HepG2 (cell line): ENCODE measurements around the gene CTAGE1. TPM values are rescaled to one million over a fixed set of nuclear protein-coding genes. Genes with fewer than 3 reads are reported as not detected.

Experiments used
- ATAC-seq: fragments of 200-7000 bp; cut with Tn5 transposase; 3 replicates; pipeline ENCODE4 v1.9.1; 2020; ENCODE audit warnings: mild to moderate bottlenecking, moderate library complexity
- BruUV-seq: library from RNA; stranded (reverse); fragments of 400-500 nt; replicated peaks from 2 replicates; lab custom pipeline; 2021; lab: Mats Ljungman, UMichigan
- CTCF ChIA-PET: fragments of 300-600 bp; formaldehyde crosslinking; extraction: SDS; loops from one replicate; lab custom pipeline; 2021; ENCODE audit warnings: low total read pairs, inconsistent platforms, low intra/inter-chr PET ratio; lab: Yijun Ruan, JAX
- POLR2A ChIA-PET: fragments of 350-600 bp; sonication (Branson Sonifier 250); formaldehyde crosslinking; loops from one replicate; lab custom pipeline; 2020; ENCODE audit warnings: antibody characterized with exemption, inconsistent platforms; lab: Yijun Ruan, JAX
- DNase-seq: peaks from one replicate; pipeline ENCODE4 v3.0.0-alpha.2; 2015; ENCODE audit warnings: low spot score
- FAIRE-seq: peaks from 3 replicates; lab custom pipeline; 2011; peaks lifted over from hg19 to GRCh38; lab: Jason Lieb, UNC
- H2AFZ ChIP-seq: one replicate; pipeline ENCODE4 v1.6.1; 2011; ENCODE audit warnings: low read length, inconsistent platforms
- H3K27ac ChIP-seq: fragments of 300-600 bp; 3 replicates; pipeline ENCODE4 v1.8.0; 2011; ENCODE audit warnings: mixed run types, mild to moderate bottlenecking, mixed read lengths, low read length, inconsistent platforms; ENCODE audit not compliant: insufficient read depth; ENCODE audit errors: extremely low read length
- H3K27me3 ChIP-seq, 2 experiments: fragments of 200-600 bp in 1 of 2; 2 replicates in 1 of 2; 3 replicates in 1 of 2; pipeline versions ENCODE4 v1.6.0 to v1.8.0; 2011; ENCODE audit warnings: low read length in 2 of 2, mild to moderate bottlenecking in 2 of 2, moderate library complexity in 2 of 2, inconsistent platforms in 1 of 2; ENCODE audit not compliant: insufficient read depth in 2 of 2, control insufficient read depth in 1 of 2
- H3K36me3 ChIP-seq, 2 experiments: fragments of 200-600 bp in 1 of 2; replicated peaks in 1 of 2; 2 replicates in 1 of 2; 3 replicates in 1 of 2; pipeline versions ENCODE4 v1.5.1 to v1.8.0; 2011; ENCODE audit warnings: low read length in 2 of 2, inconsistent platforms in 1 of 2; ENCODE audit not compliant: insufficient read depth in 2 of 2, control insufficient read depth in 1 of 2
- H3K4me1 ChIP-seq: 2 replicates; pipeline ENCODE4 v1.5.1; 2012; ENCODE audit warnings: low read length, inconsistent platforms; ENCODE audit not compliant: insufficient read depth
- H3K4me2 ChIP-seq: 2 replicates; pipeline ENCODE4 v1.6.0; 2011; ENCODE audit warnings: low read depth, low read length, inconsistent platforms
- H3K4me3 ChIP-seq, 3 experiments: fragments of 200-600 bp in 1 of 3; sonication (generic), shearing (Covaris generic) in 1 of 3; replicated peaks in 1 of 3; 2 replicates each; pipeline ENCODE4 v1.5.1; 2011 to 2016; ENCODE audit warnings: low read length in 3 of 3, inconsistent platforms in 2 of 3, low read depth in 2 of 3, mild to moderate bottlenecking in 2 of 3, control low read depth in 1 of 3, mixed read lengths in 1 of 3; ENCODE audit not compliant: insufficient read depth in 1 of 3
- H3K79me2 ChIP-seq: one replicate; pipeline ENCODE4 v1.6.1; 2011; ENCODE audit warnings: low read length, inconsistent platforms; ENCODE audit not compliant: insufficient read depth
- H3K9ac ChIP-seq: 2 replicates; pipeline ENCODE4 v1.6.0; 2011; ENCODE audit warnings: mild to moderate bottlenecking, low read depth, low read length, inconsistent platforms; ENCODE audit not compliant: insufficient read depth
- H3K9me3 ChIP-seq: 2 replicates; pipeline ENCODE4 v1.5.1; 2012; ENCODE audit warnings: mild to moderate bottlenecking, low read length
- H4K20me1 ChIP-seq: 2 replicates; pipeline ENCODE4 v1.6.0; 2011; ENCODE audit warnings: inconsistent platforms, mild to moderate bottlenecking, low read length, moderate library complexity; ENCODE audit not compliant: insufficient read depth
- CCAR2 ChIP-seq: fragments of 200-400 bp; formaldehyde crosslinking; optimal IDR thresholded peaks from 2 replicates; pipeline ENCODE3; 2018; ENCODE audit warnings: low read depth, mild to moderate bottlenecking, low read length, moderate library complexity
- FOXK2 ChIP-seq: fragments of 450-650 bp; IDR thresholded peaks from 2 replicates; pipeline ENCODE4 v1.6.1; 2016
- POGZ ChIP-seq: sonication (generic); formaldehyde crosslinking; IDR thresholded peaks from 2 replicates; pipeline ENCODE4 v1.4.0; 2020; ENCODE audit warnings: mild to moderate bottlenecking, missing genetic modification reagents
- RBAK ChIP-seq: sonication (generic); formaldehyde crosslinking; IDR thresholded peaks from 2 replicates; pipeline ENCODE4 v1.5.1; 2020; ENCODE audit warnings: mild to moderate bottlenecking, missing genetic modification reagents
- ZNF337 ChIP-seq: sonication (generic); formaldehyde crosslinking; IDR thresholded peaks from 2 replicates; pipeline ENCODE4 v1.5.1; 2020; ENCODE audit warnings: missing genetic modification reagents, low read depth, mild to moderate bottlenecking, borderline replicate concordance
- ZNF589 ChIP-seq: sonication (generic); formaldehyde crosslinking; conservative IDR thresholded peaks from 2 replicates; pipeline ENCODE4 v1.8.0; 2022; ENCODE audit warnings: mild to moderate bottlenecking, moderate library complexity, missing genetic modification reagents
- ZNF607 ChIP-seq: sonication (generic); formaldehyde crosslinking; IDR thresholded peaks from 2 replicates; pipeline ENCODE4 v1.5.1; 2020; ENCODE audit warnings: missing genetic modification reagents, mild to moderate bottlenecking, borderline replicate concordance
- ZNF747 ChIP-seq: sonication (generic); formaldehyde crosslinking; IDR thresholded peaks from 2 replicates; pipeline ENCODE4 v1.8.1; 2023; ENCODE audit warnings: missing genetic modification reagents, mild to moderate bottlenecking, borderline replicate concordance
- in situ Hi-C: cut with HindIII; loops from 2 replicates; pipeline ENCODE4 v1.10.0; 2017; ENCODE audit warnings: low pct_unique_long_range_greater_than_20kb; ENCODE audit not compliant: extremely low pct_ligation_motif_present
- intact Hi-C: fragments of 100-400 bp; cut with micrococcal nuclease; formaldehyde crosslinking; loops from one replicate; pipeline ENCODE4 v1.10.0; 2022; ENCODE audit not compliant: unreplicated experiment
- polyA plus RNA-seq, 8 experiments: library from polyadenylated mRNA; depleted of rRNA in 3 of 8; stranded (reverse) in 7 of 8; unstranded in 1 of 8; fragments of >200 nt; fragmentation: Illumina TruSeq in 4 of 8; extraction: Trizol in 4 of 8; gene quantifications; 2 replicates each; pipeline versions ENCODE4 v1.2.1 to v1.2.3, GENCODE V29; 2011 to 2016; ENCODE audit warnings: low read depth in 4 of 8, missing spikeins in 1 of 8, mixed read lengths in 1 of 8; ENCODE audit not compliant: insufficient read depth in 1 of 8
- total RNA-seq, 5 experiments: library from RNA; depleted of rRNA; stranded (reverse); fragments of >200 nt; fragmentation: Illumina TruSeq; extraction: Trizol; gene quantifications; 2 replicates each; pipeline ENCODE4 v1.2.3, GENCODE V29; 2016; ENCODE audit warnings: low read depth in 1 of 5
- TF ChIP-seq, protein P1 (sequence below): sonication (generic); formaldehyde crosslinking; IDR thresholded peaks from 2 replicates; pipeline ENCODE4 v1.4.0; 2020; ENCODE audit warnings: low read depth, mild to moderate bottlenecking, missing genetic modification reagents
- TF ChIP-seq, protein P2 (sequence below): sonication (generic); formaldehyde crosslinking; IDR thresholded peaks from 2 replicates; pipeline ENCODE4 v1.8.1; 2023; ENCODE audit warnings: mild to moderate bottlenecking, moderate library complexity, missing genetic modification reagents

CTAGE1 gene
- total and polyA plus RNA-seq, 2 of the 13 experiments (the other 11 are each of a cell fraction or from before 2014, with no cell fraction given): 0.02 TPM; not detected in 1

DNA sequence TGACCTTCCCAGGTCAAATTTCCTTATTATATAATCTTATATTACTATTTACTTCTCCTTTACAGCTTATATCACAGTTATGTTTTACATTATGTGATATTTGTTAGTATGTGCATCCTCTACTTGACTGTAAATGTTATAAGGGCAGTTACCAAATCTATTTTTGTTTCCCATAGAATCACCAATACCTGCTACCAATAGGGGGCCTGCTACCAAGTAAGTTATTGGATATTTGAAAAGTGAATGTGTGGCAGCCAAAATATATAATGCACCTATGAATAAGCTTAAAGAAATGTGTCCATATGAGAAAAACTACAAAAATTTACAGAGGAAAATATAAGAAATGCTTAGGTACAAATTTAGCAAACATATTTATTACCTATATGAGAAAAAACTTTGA, 23.9 kb upstream of the CTAGE1 start:
- H3K9me3 ChIP-seq: no peaks in the 10 kb centered on the region
- POLR2A ChIA-PET: no interaction called here
- no peak for ATAC-seq
- no peaks in the 10 kb centered on the region for H4K20me1 ChIP-seq
- no peak overlapping the region for H3K27ac ChIP-seq
- no peaks in the 10 kb centered on the region for H3K79me2 ChIP-seq
- intact Hi-C loops: no loop called here
- in situ Hi-C loops: no loop called here
- FAIRE-seq: no peak
- no peak for TF ChIP-seq POGZ (CRISPR knock-in tag)
- no peak for TF ChIP-seq RBAK (CRISPR knock-in tag)
- TF ChIP-seq ZNF747: no peak
- no peak for TF ChIP-seq CCAR2
- TF ChIP-seq, protein P1, sequence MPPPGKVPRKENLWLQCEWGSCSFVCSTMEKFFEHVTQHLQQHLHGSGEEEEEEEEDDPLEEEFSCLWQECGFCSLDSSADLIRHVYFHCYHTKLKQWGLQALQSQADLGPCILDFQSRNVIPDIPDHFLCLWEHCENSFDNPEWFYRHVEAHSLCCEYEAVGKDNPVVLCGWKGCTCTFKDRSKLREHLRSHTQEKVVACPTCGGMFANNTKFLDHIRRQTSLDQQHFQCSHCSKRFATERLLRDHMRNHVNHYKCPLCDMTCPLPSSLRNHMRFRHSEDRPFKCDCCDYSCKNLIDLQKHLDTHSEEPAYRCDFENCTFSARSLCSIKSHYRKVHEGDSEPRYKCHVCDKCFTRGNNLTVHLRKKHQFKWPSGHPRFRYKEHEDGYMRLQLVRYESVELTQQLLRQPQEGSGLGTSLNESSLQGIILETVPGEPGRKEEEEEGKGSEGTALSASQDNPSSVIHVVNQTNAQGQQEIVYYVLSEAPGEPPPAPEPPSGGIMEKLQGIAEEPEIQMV (CRISPR knock-in tag): no peak
- TF ChIP-seq FOXK2: no peak
- TF ChIP-seq, protein P2, sequence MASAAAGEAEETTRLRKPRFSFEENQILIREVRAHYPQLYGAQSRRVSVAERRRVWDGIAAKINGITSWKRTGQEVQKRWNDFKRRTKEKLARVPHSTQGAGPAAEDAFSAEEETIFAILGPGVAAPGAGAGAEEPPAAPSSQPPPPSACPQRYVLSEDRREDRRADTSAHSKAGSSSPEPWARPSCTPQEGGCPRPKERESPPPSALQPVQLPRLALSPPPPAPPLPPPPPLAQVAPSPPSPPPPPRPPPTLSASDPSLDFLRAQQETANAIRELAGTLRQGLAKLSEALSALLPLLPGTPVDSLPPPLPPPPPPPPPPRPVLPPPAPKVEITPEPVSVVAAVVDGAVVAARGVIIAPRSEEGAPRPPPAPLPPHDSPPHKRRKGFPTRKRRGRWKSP: no peak
- TF ChIP-seq ZNF589 (CRISPR knock-in tag): no peak
- no peak for TF ChIP-seq ZNF337 (CRISPR knock-in tag)
- no peak for TF ChIP-seq ZNF607 (CRISPR knock-in tag)
- no peak overlapping the region for H3K4me3 ChIP-seq
- H3K27me3 ChIP-seq: no peaks in the 10 kb centered on the region
- no peaks in the 10 kb centered on the region for H3K36me3 ChIP-seq
- no peak for DNase-seq
- H3K4me2 ChIP-seq: no peak overlapping the region
- CTCF ChIA-PET: no interaction called here
- H2AFZ ChIP-seq: no peak overlapping the region
- no peaks in the 10 kb centered on the region for H3K4me1 ChIP-seq
- no peak overlapping the region for H3K9ac ChIP-seq
- no TSS peak for BruUV-seq
